ENCODE results near the gene MYH9.

The MYH9 gene

GRCh38 chr22:36330127-36330526 is 57.6 kb downstream of the MYH9 start:
- no peak overlapping the region for H3K4me3 ChIP-seq (ENCODE audit: low read depth, low read length)
- TF ChIP-seq CTCF (IDR thresholded peaks at IDR 0.05; ENCODE audit: low read depth, low read length) = no peak
- DNase-seq (ENCODE audit: low read depth, low spot score) = no peak
- in situ Hi-C loops (cut with HindIII; ENCODE audit: low sequenced_read_pairs) = no loop called here

- TF ChIP-seq CTCF (IDR thresholded peaks at IDR 0.05; ENCODE audit: low read depth, low read length) = no peak
- DNase-seq (ENCODE audit: low read depth, low spot score) = peak; percentile 97
- in situ Hi-C loops (cut with HindIII; ENCODE audit: low sequenced_read_pairs) = no loop called here
- H3K4me3 ChIP-seq (ENCODE audit: low read depth, low read length) = no peak overlapping the region
Observed at GRCh38 chr22:36329254-36330078, 58.3 kb downstream of the MYH9 start.

GRCh38 chr22:36328635-36329253 is 59.0 kb downstream of the MYH9 start:
- DNase-seq (ENCODE audit: low read depth, low spot score) = peak; percentile 89
- no peak for TF ChIP-seq CTCF (IDR thresholded peaks at IDR 0.05; ENCODE audit: low read depth, low read length)
- H3K4me3 ChIP-seq (ENCODE audit: low read depth, low read length) = no peak overlapping the region
- in situ Hi-C loops (cut with HindIII; ENCODE audit: low sequenced_read_pairs) = no loop called here

- no peak for TF ChIP-seq CTCF (IDR thresholded peaks at IDR 0.05; ENCODE audit: low read depth, low read length)
- no peak overlapping the region for H3K4me3 ChIP-seq (ENCODE audit: low read depth, low read length)
- in situ Hi-C loops (cut with HindIII; ENCODE audit: low sequenced_read_pairs) = no loop called here
- peak; percentile 79 for DNase-seq (ENCODE audit: low read depth, low spot score)
Observed at GRCh38 chr22:36327922-36328551, 59.7 kb downstream of the MYH9 start.

- no peak for TF ChIP-seq CTCF (IDR thresholded peaks at IDR 0.05; ENCODE audit: low read depth, low read length)
- DNase-seq (ENCODE audit: low read depth, low spot score) = no peak
- no peak overlapping the region for H3K4me3 ChIP-seq (ENCODE audit: low read depth, low read length)
- in situ Hi-C loops (cut with HindIII; ENCODE audit: low sequenced_read_pairs) = no loop called here
Observed at GRCh38 chr22:36326178-36327161, 61.3 kb downstream of the MYH9 start.
